HG03108 (cell line): Measurements from ENCODE around the gene FANCC.

ENCODE experiments used
- ATAC-seq: cut with Tn5 transposase; IDR thresholded peaks from one replicate; pipeline ENCODE4 v1.9.1; 2021; ENCODE audit warnings: moderate library complexity; ENCODE audit not compliant: unreplicated experiment

Gene FANCC

DNA sequence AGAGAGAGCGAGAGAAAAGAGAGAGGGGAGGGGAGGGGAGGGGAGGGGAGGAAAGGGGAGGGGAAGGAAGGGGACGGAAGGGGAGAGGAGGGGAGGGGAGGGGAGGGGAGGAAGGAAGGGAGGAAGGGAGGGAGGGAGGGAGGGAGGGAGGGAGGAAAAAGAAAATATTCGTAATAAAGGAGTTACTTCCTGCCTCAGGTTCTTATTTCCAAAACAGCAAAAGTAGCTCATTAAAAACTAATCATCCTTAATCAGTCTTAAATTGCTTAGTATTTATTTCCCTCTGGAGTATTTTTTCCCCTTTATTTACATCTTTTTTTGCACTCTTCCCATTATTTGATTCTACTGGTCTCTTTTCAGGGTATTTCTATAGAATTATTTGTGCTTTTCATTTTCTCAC, 162.3 kb downstream of the FANCC start:
- ATAC-seq = no peak

- no peak for ATAC-seq
Measured at GRCh38 chr9:95150903-95151302, 166.6 kb downstream of the FANCC start.

DNA sequence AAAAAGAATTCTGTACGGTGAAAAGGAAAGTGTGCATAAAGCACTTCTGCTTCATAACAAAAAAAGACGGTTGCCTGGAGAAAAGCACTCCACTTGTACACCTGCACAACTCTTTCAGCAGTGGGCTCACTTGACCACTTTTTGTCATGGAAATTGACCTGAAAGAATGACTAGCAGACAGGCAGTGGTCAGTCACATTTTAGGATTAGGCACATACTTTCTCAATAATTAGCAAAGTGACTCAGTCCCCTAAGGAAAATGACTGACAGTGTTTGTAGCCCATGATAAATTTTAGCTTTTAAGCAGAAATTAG, 169.3 kb downstream of the FANCC start:
- no peak for ATAC-seq

DNA sequence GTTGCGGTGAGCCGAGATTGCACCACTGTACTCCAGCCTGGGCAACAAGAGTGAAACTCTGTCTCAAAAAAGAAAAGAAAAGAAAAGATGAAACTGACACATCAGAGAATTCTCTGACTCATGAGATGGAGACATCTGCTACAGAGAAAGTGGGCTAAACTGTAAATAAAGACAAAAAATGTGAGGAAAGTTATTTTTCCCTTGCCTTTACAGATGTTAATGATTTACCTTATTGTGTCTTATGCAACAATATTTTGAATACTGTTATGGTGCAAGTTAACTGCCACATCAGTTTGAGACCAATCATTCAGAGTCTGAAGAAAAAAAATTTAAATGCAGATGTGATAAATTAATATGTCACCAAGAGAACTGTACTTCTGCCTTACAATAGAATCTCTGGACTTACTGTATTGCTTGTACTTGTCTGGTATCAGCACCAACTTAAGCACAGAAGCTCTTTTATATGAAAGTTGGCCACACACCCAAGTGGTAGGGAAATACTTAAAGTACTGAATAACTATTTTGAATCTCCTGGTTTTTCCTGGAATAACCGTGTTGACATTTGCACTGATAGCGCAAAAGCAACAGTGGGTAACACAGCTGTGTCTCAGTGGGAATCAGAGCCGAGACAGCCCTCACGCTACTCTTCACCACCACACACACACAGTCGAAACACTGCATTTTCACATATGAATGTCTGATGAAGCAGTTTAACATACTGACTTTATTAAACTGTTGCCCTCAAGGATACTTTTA, 169.9 kb downstream of the FANCC start:
- no peak for ATAC-seq

DNA sequence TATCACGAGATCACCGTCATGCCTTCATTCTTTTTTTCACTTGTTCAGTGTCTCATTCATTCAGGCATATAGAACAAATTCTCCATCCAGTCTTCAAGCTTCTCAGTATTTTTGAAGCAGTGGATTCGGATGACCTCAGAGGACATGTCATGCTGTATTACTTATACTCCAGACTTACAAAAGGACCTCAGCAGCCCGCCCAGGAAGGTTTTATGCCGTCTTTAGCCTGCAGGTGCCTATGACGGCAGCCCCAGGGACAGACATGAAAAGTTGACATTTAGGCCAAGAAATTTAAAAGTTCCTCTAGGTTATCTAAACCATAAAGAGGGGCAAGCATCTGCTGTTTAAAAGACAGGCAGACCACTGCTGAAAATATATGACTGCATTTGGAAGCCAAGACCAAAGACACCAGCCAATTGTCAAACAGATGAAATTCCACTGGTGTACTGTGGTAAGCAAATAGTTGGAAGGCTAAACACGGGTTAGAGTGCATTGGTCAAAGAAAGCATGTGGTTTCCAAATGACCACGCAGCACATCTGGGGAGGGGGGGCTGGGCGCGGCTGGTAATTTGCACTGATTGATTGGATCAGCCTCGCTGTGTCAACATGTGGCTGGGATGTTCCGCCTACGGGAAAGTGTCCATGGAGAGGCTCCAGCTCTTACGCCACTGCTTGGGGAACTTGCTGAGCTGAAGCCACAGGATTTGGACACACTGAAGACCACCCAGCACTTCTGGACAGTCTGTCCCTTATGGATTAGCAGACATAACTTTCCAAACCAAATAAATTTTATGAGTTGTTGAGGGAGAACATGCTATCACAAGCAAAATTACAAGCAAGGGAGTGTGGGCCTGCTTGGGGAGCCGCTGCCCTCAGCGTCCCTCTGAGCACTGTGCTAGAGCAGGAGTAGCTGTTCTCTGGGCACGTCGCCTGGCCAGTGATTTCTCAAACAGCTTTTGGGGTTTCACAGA, 173.6 kb downstream of the FANCC start:
- no peak for ATAC-seq

DNA sequence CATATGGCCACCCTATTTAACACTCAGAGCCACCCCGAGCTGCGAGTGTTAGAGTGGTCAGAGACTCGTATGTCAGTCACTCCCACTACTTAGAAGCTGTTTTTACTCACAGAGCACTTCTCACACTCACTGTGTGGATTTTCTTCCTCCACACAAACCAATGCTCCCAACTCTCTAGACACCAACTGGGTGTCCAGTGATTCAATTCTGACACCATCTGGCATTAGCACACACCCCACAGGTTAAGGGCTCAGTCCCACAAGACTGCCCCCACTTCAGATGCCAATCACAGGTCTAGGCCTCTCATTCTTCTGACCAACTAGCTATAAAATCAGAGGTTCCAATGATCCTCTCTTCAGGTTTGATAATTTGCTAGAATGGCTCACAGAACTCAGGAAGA, 174.8 kb downstream of the FANCC start:
- ATAC-seq = no peak

DNA sequence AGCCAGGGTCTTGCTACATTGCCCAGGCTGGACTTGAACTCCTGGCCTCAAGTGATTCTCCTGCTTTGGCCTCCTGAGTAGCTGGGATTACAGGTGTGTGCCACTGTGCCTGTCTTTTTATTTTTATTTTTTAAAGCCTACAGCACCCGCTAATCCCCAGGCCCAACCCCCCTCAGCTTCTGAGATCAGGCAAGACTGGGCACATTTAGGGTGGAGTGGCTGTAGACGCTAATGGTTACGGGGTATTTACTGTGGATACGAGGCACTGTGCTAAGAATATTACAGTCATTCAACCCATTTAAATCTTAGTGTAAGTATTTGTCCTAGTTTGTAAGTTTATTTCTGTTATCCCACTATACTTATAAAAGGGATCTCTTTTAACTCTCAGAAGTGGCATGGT, 175.2 kb downstream of the FANCC start:
- no peak for ATAC-seq

GRCh38 chr9:95140821-95141220, 176.7 kb downstream of the FANCC start:
- no peak for ATAC-seq

- ATAC-seq = no peak
Measured at GRCh38 chr9:95139126-95139525, 178.4 kb downstream of the FANCC start.

GRCh38 chr9:95138474-95138873, 179.0 kb downstream of the FANCC start:
- ATAC-seq = no peak

DNA sequence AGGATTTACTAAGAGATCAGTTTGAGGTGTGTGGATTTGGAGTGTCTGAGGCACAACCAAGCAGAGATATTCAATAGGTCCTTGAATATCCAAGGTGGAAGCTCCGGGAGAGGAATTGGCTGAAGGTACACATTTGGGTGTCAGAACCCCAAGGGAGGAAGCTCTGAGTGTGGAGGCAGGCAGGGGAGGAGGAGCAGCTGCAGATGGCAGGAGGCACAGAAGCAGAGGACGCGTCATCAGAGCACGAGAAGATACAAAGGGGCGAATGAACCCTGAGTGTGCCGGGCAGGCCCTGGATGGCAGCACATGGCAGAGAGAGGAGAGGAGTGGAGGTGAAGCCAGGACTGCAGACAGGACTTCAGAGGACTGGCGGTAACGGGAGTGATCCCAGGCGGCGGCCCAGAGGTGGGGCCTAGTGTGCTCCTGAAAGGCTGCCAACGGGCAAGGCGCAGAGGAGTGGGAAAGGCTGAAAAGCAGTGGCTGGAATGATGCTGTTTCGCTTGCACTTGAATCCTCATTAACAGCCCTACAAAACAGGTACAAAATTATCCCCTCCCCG, 179.8 kb downstream of the FANCC start:
- ATAC-seq = no peak

GRCh38 chr9:95135756-95136155, 181.8 kb downstream of the FANCC start:
- no peak for ATAC-seq

- no peak for ATAC-seq
Measured at GRCh38 chr9:95134457-95134881, 183.0 kb downstream of the FANCC start.

DNA sequence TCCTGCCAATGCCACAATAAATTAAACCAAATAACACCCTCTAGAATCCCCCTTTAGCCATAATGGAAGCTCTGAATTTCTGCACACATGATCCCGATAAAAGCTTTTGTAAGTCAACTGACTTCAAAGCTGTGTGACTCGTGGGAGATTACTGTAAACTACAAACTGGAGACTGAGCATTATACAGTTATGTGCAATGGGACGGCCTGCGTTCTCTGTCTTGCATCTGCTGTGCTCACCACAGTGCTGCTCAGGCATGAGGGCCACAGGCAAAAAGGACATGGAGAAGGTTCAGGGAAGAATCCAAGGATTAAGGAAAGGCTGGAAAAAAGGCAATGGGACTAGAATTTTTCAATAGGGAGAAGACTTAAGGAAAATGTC, 184.2 kb downstream of the FANCC start:
- no peak for ATAC-seq

DNA sequence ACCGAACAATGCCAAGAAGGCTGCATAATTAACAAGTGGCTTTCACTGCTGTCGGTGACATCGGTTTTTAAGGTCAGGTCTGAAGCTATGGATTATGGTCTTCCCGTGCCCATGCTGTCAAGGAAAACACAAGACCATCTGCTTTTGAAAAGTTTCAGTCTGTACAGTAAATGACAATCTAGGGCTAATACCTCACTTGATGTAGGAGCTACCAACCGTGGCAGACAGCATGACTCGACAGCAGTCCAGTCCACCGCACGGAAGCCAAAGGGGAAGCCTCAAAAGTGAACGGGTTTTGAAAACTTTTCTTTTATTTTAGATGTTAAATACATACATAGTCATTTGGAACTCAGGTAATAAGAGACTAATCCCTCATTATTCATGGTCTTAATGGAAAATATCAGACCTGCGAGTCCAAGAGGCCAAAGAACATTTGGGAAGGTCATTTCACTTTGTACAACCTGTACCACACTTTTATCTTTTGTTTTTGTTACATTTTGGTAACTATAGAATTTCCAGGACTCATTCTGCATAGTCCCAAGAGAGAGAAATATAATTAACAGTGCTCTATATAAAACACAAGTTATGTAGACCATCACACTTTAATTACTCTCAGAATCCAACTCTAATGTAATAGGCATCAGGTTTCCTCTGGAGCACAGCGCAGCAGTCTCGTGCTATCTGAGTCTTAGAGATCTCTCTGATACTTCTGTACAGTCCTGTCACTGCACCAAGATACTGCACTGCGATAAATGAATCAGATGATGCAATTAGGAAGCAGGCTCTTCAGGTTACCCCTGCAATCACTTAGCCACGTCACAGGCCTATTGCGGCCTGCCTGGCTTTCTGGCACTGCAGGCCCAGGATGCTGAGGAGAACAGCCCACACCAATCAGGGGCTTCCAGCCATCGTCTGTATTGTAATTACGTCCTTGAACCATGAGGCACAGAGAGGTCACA, 184.9 kb downstream of the FANCC start:
- no peak for ATAC-seq

DNA sequence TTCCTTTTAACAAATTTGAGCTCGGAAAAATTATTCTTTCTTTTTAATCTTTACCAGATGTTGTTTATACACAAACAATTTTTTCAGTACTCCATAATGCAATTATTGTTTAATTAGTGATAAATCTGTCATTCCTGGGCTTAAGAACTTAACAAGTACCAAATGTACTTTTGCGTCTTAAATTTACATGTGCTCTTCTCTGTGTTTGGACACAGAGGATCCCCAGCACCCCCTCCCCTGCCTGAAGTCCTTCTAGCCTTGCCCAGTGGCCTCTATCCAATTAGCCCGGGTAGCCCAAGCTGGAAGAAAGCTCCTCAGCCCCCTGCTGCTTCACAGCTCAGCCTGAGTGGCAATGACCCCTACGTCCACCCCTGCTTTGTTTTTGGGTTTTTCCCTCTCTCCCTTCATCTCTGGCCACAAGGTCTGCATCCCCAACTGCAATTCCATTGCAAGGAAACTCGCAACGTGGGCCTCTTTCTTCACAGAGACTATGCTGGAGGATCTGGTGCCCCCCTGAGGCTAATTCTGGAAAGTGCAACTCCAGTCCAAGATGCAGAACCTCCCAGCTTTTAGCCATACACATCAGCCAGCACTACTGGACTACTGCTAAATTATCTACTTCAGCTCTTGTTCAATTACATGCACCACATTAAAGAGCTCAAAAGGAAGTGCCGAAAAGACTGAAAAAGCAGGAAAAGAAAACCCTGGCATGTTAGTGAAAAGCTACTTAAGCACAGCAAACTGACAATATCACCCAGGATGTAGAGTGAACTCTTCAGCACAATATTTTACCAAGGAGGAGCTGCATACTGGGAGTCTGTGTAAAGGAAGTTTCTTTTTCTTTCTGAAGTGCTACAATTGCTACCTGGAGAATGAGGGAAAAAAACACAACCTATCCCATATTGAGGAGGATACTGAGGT, 186.2 kb downstream of the FANCC start:
- ATAC-seq = no peak

- ATAC-seq = no peak
Measured at GRCh38 chr9:95130484-95130883, 187.0 kb downstream of the FANCC start.

DNA sequence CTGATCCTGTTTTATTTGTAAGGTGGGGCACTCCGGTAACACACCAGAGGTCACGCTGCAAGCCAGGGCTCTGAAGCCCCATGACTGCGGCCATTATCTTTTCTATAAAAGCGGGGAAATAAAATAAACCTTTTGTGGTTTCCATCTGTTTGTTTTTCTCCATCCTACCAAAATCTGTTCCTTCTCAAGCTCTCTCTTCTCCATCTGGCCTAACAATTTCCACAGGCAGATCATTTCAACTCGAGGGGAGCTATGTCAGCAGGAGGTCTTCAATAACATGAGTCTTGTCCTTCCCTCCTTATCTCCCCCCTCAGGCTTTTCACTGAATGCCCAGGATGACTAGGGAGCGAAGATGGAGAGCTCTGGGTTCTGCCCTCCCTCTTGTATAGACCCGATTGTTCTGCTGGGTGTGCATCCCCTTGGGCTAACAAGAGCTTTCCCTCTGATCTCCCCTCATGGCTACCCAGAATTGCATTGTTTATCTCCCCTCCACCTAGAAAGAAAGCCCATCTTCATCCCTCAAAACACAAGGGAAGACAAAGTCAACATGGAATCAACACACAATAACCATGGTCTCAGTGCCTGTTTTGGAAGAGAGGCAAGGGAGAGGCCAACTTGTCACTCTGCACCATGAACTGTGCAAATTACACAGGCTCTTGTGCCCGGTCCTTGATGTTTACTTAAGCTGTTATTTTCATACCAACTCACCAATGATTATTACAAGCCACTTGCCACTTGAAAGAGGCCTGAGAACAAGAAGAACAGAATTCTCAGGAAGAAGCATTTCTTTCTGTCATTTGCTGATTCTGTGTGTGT, 187.8 kb downstream of the FANCC start:
- no peak for ATAC-seq

GRCh38 chr9:95128177-95128524, 189.4 kb downstream of the FANCC start:
- no peak for ATAC-seq
